Stimulated activated CD4-positive, alpha-beta T cell treated with anti-CD3 and anti-CD28 coated beads, Interleukin-12 subunit alpha, Interleukin-12 subunit beta, amount 100 ng/mL, for 48 hours (primary cell): ENCODE data around the gene THSD4.
"Not testable (repeated sequence)": the region's sequence is repeated elsewhere in the genome, so short reads cannot be mapped to it uniquely, and the experiment has no call there.

Experiments
- DNase-seq, 3 donors: peaks; one replicate each; pipeline ENCODE4 v3.0.0-alpha.2; 2020; ENCODE audit warnings: low read depth in 2 of 3, low spot score in 1 of 3

Gene THSD4

GRCh38 chr15:71148048-71148447 lies 32.8 kb downstream of the THSD4 start:
- no peak for DNase-seq

- no peak for DNase-seq
Observed at GRCh38 chr15:71149646-71150557, 34.6 kb downstream of the THSD4 start.

- no peak for DNase-seq
Observed at GRCh38 chr15:71151081-71151480, 35.8 kb downstream of the THSD4 start.

- DNase-seq: no peak
Observed at GRCh38 chr15:71152542-71152941, 37.3 kb downstream of the THSD4 start.

- DNase-seq: no peak
Observed at GRCh38 chr15:71153823-71154524, 38.7 kb downstream of the THSD4 start.

- no peak for DNase-seq
Observed at GRCh38 chr15:71154607-71155200, 39.4 kb downstream of the THSD4 start.

GRCh38 chr15:71155534-71155933 lies 40.3 kb downstream of the THSD4 start:
- DNase-seq: no peak

- no peak for DNase-seq
Observed at GRCh38 chr15:71160976-71161375, 45.7 kb downstream of the THSD4 start.

GRCh38 chr15:71162309-71162708 lies 47.0 kb downstream of the THSD4 start:
- DNase-seq: no peak

- not testable (repeated sequence) for DNase-seq
Observed at GRCh38 chr15:71164606-71165005, 49.3 kb downstream of the THSD4 start.

GRCh38 chr15:71167445-71168165 lies 52.3 kb downstream of the THSD4 start:
- DNase-seq: no peak

- no peak for DNase-seq
Observed at GRCh38 chr15:71168166-71168834, 53.0 kb downstream of the THSD4 start.

GRCh38 chr15:71170163-71170562 lies 54.9 kb downstream of the THSD4 start:
- DNase-seq: no peak

GRCh38 chr15:71171195-71171594 lies 55.9 kb downstream of the THSD4 start:
- DNase-seq: no peak

- not testable (repeated sequence) for DNase-seq
Observed at GRCh38 chr15:71174360-71174759, 59.1 kb downstream of the THSD4 start.

GRCh38 chr15:71180986-71181853 lies 65.9 kb downstream of the THSD4 start:
- DNase-seq: no peak

GRCh38 chr15:71182522-71182921 lies 67.3 kb downstream of the THSD4 start:
- no peak for DNase-seq

GRCh38 chr15:71183063-71183462 lies 67.8 kb downstream of the THSD4 start:
- DNase-seq: no peak

GRCh38 chr15:71185706-71186105 lies 70.4 kb downstream of the THSD4 start:
- DNase-seq: no peak

GRCh38 chr15:71186267-71186666 lies 71.0 kb downstream of the THSD4 start:
- DNase-seq: no peak
